HEK293T (cell line): ENCODE results near the gene GPR148.

Experiments used
- ARNT ChIP-seq: fragments of 450-650 bp; IDR thresholded peaks from 2 replicates; pipeline ENCODE4 v1.6.1; 2017; ENCODE audit warnings: mild to moderate bottlenecking
- BHLHE40 ChIP-seq: fragments of 450-650 bp; IDR thresholded peaks from 2 replicates; pipeline ENCODE4 v1.6.1; 2016; ENCODE audit warnings: mild to moderate bottlenecking, moderate library complexity, borderline replicate concordance
- FOXA1 ChIP-seq: fragments of 450-650 bp; IDR thresholded peaks from 2 replicates; pipeline ENCODE4 v1.6.1; 2016; ENCODE audit warnings: mild to moderate bottlenecking
- FOXK2 ChIP-seq: fragments of 450-650 bp; IDR thresholded peaks from 2 replicates; pipeline ENCODE4 v1.6.1; 2016; ENCODE audit warnings: mild to moderate bottlenecking
- FOXM1 ChIP-seq: fragments of 450-650 bp; IDR thresholded peaks from 2 replicates; pipeline ENCODE4 v1.6.1; 2017; ENCODE audit warnings: mild to moderate bottlenecking, borderline replicate concordance
- SP1 ChIP-seq: fragments of 450-650 bp; IDR thresholded peaks from 2 replicates; pipeline ENCODE4 v1.6.1; 2017
- SUZ12 ChIP-seq: fragments of 450-650 bp; IDR thresholded peaks from 2 replicates; pipeline ENCODE4 v1.6.1; 2016; ENCODE audit warnings: mild to moderate bottlenecking
- TARDBP ChIP-seq: fragments of 450-650 bp; IDR thresholded peaks from 2 replicates; pipeline ENCODE4 v1.6.1; 2016
- TF ChIP-seq, protein P1 (sequence below): fragments of 450-650 bp; IDR thresholded peaks from 2 replicates; pipeline ENCODE4 v1.6.1; 2016

DNA sequence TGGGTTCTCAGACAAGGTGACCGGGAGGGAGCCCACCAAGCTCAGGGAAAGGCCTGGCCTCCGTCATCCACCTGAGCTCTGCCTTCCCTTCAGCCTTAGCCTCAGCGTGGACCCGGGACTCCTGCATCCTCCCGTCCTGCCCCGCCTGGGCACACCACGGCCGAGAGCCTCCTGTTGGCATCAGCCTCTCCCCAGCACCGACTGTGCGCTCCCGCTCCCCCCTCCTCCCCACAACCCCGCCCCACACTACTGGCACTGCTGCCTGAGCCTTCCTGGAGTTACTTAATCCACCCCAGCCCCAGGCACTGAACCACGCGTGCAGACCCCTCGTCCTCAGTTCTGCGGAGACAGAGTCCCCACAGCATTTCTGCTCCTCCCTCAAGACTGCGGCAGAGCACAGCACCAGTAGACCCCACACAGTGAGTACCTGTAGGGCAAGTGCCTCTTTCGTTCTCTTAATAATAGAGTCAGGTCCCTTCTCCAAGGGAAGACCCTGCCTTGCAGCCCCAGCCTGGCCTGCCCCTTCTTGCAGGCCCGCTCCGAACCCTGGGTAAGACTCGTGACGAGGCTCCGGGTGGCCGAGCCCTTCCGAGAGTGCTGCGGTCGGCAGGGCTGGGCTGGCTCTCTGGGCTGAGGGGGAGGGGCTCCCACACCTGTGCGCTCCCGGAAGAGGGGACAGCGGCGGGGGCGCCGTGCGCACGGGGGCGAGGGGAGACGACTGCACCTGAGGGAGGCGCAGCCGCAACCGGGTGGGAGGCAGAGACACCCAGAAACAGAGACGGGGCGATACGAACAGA, 26.6 kb downstream of the GPR148 start, which contains the start of gene AMER3:
- TF ChIP-seq TARDBP, result no peak
- TF ChIP-seq, protein P1, sequence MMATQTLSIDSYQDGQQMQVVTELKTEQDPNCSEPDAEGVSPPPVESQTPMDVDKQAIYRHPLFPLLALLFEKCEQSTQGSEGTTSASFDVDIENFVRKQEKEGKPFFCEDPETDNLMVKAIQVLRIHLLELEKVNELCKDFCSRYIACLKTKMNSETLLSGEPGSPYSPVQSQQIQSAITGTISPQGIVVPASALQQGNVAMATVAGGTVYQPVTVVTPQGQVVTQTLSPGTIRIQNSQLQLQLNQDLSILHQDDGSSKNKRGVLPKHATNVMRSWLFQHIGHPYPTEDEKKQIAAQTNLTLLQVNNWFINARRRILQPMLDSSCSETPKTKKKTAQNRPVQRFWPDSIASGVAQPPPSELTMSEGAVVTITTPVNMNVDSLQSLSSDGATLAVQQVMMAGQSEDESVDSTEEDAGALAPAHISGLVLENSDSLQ, result no peak
- no peak for TF ChIP-seq ARNT
- TF ChIP-seq SUZ12, result no peak
- no peak for TF ChIP-seq FOXM1
- no peak for TF ChIP-seq FOXK2
- no peak for TF ChIP-seq SP1
- no peak for TF ChIP-seq FOXA1
- TF ChIP-seq BHLHE40, result no peak
